Hepatocyte (in vitro differentiated cells): ENCODE data around the gene SRSF7. TPM values are rescaled to one million over a fixed set of nuclear protein-coding genes. Genes with fewer than 3 reads are reported as not detected.

ENCODE experiments used
- DNase-seq: peaks from one replicate; pipeline ENCODE4 v3.0.0-alpha.2; 2016; ENCODE audit warnings: low spot score
- H2AFZ ChIP-seq: fragments of 200-600 bp; sonication (generic); 2 replicates; pipeline ENCODE4 v1.6.0; 2016; ENCODE audit warnings: antibody characterized with exemption, mild to moderate bottlenecking
- H3K27ac ChIP-seq: fragments of 200-600 bp; sonication (generic); 2 replicates; pipeline ENCODE4 v1.5.1; 2016; ENCODE audit warnings: mild to moderate bottlenecking
- H3K27me3 ChIP-seq: fragments of 200-600 bp; sonication (generic); 2 replicates; pipeline ENCODE4 v1.6.1; 2016
- H3K36me3 ChIP-seq: fragments of 200-600 bp; sonication (generic); replicated peaks from 2 replicates; pipeline ENCODE4 v1.5.1; 2016; ENCODE audit warnings: low read depth; ENCODE audit not compliant: insufficient read depth
- H3K4me1 ChIP-seq: fragments of 200-600 bp; sonication (generic); 2 replicates; pipeline ENCODE4 v1.5.1; 2016; ENCODE audit warnings: mild to moderate bottlenecking, moderate library complexity; ENCODE audit not compliant: insufficient read depth
- H3K4me2 ChIP-seq: fragments of 200-600 bp; sonication (generic); 2 replicates; pipeline ENCODE4 v1.6.0; 2016
- H3K4me3 ChIP-seq: fragments of 200-600 bp; sonication (generic); 2 replicates; pipeline ENCODE4 v1.5.1; 2016; ENCODE audit warnings: mild to moderate bottlenecking
- H3K79me2 ChIP-seq: fragments of 200-600 bp; sonication (generic); 2 replicates; pipeline ENCODE4 v1.6.0; 2017; ENCODE audit warnings: mild to moderate bottlenecking
- H3K9me2 ChIP-seq: fragments of 200-600 bp; sonication (generic); replicated peaks from 2 replicates; pipeline ENCODE4 v1.6.0; 2017; ENCODE audit warnings: mild to moderate bottlenecking; ENCODE audit not compliant: insufficient read depth
- H3K9me3 ChIP-seq: fragments of 200-600 bp; sonication (generic); 2 replicates; pipeline ENCODE4 v1.5.1; 2016; ENCODE audit warnings: low read depth, mild to moderate bottlenecking
- H4K20me1 ChIP-seq: fragments of 200-600 bp; sonication (generic); 2 replicates; pipeline ENCODE4 v1.6.0; 2016; ENCODE audit warnings: mild to moderate bottlenecking; ENCODE audit not compliant: insufficient read depth, poor library complexity, severe bottlenecking
- CTCF ChIP-seq: fragments of 200-600 bp; sonication (generic); IDR thresholded peaks from 2 replicates; pipeline ENCODE4 v1.5.1; 2016; ENCODE audit warnings: antibody characterized with exemption, mild to moderate bottlenecking; ENCODE audit not compliant: poor library complexity
- EZH2 ChIP-seq: fragments of 200-600 bp; sonication (generic); IDR thresholded peaks from 2 replicates; pipeline ENCODE4 v1.6.1; 2016; ENCODE audit warnings: antibody characterized with exemption, mild to moderate bottlenecking, borderline replicate concordance
- EZH2phosphoT487 ChIP-seq: fragments of 200-600 bp; sonication (generic); IDR thresholded peaks from one replicate; pipeline ENCODE4 v1.6.1; 2018; ENCODE audit warnings: antibody characterized with exemption, mild to moderate bottlenecking, low read depth, moderate library complexity; ENCODE audit not compliant: unreplicated experiment, severe bottlenecking
- WGBS: methylation state at CpG from one replicate; pipeline ENCODE4 v1.1.6; 2016; ENCODE audit warnings: low lambda C conversion rate; ENCODE audit errors: missing lambda C conversion rate; 5-methylcytosine and 5-hydroxymethylcytosine counted together
- polyA plus RNA-seq: library from polyadenylated mRNA; unstranded; fragments of >200 nt; fragmentation: Nextera tagmentation; extraction: Ambion mirVana; gene quantifications from 2 replicates; pipeline ENCODE4 v1.2.1, GENCODE V29; 2016
- total RNA-seq: library from RNA; depleted of rRNA; stranded (reverse); fragments of >200 nt; gene quantifications from 2 replicates; pipeline ENCODE4 v1.2.3, GENCODE V29; 2014

SRSF7 gene
- total and polyA plus RNA-seq, 2 experiments from 2014 or later: 113 to 147 TPM

DNA sequence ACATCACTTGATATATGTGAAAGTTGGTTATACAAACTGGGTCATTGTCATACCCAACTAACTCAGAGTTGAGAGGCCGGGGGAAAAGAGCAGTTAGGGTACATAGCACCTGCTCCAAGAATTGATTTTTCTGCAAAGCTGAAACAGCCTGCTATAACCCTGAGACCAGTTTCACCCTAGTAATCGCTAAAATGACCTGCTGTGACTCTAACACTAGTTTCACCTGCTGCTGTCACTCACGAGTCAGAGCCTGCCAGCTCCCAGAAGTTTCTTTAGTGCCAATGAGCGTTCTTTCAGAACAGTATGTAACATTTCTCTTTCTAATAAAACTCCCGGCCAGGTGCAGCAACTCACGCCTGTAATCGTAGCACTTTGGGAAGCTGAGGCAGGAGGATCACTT lies 28.0 kb downstream of the SRSF7 start:
- no peak for DNase-seq
- Histone ChIP-seq H3K4me3 (no peak overlapping the region), H3K9me3 (no peaks in the 10 kb centered on the region), H3K4me2 (no peak overlapping the region), H3K4me1 (peaks cover 7% of the 10 kb centered on the region), H2AFZ (no peak overlapping the region), H3K27ac (no peak overlapping the region), H3K9me2 (no peaks in the 10 kb centered on the region), H3K79me2 (no peaks in the 10 kb centered on the region), H4K20me1 (no peaks in the 10 kb centered on the region), H3K27me3 (no peaks in the 10 kb centered on the region), H3K36me3 (no peaks in the 10 kb centered on the region)
- 91% methylated on average over 7 of the region's 7 CpGs for WGBS
- TF ChIP-seq CTCF: no peak
- no peak for TF ChIP-seq EZH2phosphoT487
- TF ChIP-seq EZH2: no peak

DNA sequence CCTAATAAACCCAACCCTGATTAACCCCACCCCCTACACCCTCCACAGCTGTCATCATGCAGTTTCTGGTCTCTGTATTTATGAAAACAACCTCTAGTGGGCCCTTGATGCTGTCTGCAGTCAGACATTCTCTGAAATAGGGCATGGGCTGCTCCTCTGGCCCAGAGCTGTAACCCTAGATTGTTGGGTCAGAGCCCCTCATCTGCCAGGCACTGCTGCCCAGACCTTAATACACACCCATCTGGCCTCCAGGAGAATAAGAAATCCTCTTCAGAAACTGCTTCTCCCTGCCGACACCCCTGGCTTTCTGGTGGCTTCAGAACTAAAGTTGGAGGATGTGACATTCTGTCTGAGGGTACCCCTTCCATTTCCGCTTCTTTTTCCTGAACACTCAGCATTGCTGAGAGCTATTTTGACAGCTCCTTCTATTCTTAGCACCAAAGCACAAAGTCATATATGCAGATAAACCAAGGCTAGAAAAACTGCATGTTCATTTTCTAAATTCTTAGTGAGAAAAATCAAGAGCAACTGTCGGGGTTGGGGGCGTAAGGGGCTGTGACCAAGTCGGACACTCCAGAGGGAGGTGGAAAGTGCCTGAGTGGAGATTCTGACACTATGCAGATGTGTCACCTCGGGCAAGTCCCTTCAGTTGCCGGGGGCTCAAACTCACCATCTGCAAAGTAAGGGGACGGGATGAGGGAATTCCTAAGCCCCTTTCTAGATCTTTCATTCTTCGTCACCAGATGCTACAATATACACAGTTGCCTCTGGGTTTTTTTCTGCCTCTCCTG lies 28.7 kb downstream of the SRSF7 start:
- no peak for TF ChIP-seq CTCF
- TF ChIP-seq EZH2phosphoT487: no peak
- no peak for TF ChIP-seq EZH2
- no peak overlapping the region for H3K27ac ChIP-seq
- 82% methylated on average over 9 of the region's 9 CpGs for WGBS

GRCh38 chr2:38720613-38721241 lies 30.4 kb downstream of the SRSF7 start:
- H2AFZ ChIP-seq: no peak overlapping the region
- no peak overlapping the region for H3K4me3 ChIP-seq
- no peaks in the 10 kb centered on the region for H3K79me2 ChIP-seq
- no peaks in the 10 kb centered on the region for H3K9me3 ChIP-seq
- H3K36me3 ChIP-seq: no peaks in the 10 kb centered on the region
- TF ChIP-seq EZH2phosphoT487 (no peak), CTCF (no peak), EZH2 (no peak)
- H3K4me1 ChIP-seq: peaks cover 7% of the 10 kb centered on the region
- peak overlapping the region; percentile 3 for H3K27ac ChIP-seq
- peak; percentile 76 for DNase-seq
- WGBS: 71% methylated on average over 4 of the region's 4 CpGs
- H3K27me3 ChIP-seq: no peaks in the 10 kb centered on the region
- no peaks in the 10 kb centered on the region for H4K20me1 ChIP-seq
- no peak overlapping the region for H3K4me2 ChIP-seq
- H3K9me2 ChIP-seq: no peaks in the 10 kb centered on the region

More for the DNA sequence above, 28.7 kb downstream of the SRSF7 start:
- DNase-seq: no peak
- Histone ChIP-seq H3K9me2 (no peaks in the 10 kb centered on the region), H2AFZ (no peak overlapping the region), H3K9me3 (no peaks in the 10 kb centered on the region), H3K27me3 (no peaks in the 10 kb centered on the region), H3K79me2 (no peaks in the 10 kb centered on the region), H3K4me2 (no peak overlapping the region), H3K4me3 (no peak overlapping the region), H4K20me1 (no peaks in the 10 kb centered on the region), H3K4me1 (peaks cover 7% of the 10 kb centered on the region), H3K36me3 (no peaks in the 10 kb centered on the region)
